Fibroblast of the aortic adventitia (primary cell): ENCODE results near the gene USP20. TPM values are rescaled to one million over a fixed set of nuclear protein-coding genes. Genes with fewer than 3 reads are reported as not detected.

ENCODE experiments used
- DNase-seq: peaks from one replicate; pipeline ENCODE4 v3.0.0-alpha.2; 2010; ENCODE audit warnings: low read depth
- H3K4me3 ChIP-seq: 2 replicates; pipeline ENCODE4 v1.5.1; 2011; ENCODE audit warnings: low read depth, mild to moderate bottlenecking, control low read depth, low read length, moderate library complexity
- CTCF ChIP-seq: IDR thresholded peaks from 2 replicates; pipeline ENCODE4 v1.5.1; 2011; ENCODE audit warnings: mild to moderate bottlenecking, low read length, control low read depth, inconsistent platforms; ENCODE audit not compliant: insufficient read depth
- total RNA-seq: library from RNA; depleted of rRNA; stranded (reverse); fragments of >200 nt; gene quantifications from 2 replicates; pipeline ENCODE4 v1.2.3, GENCODE V29; 2012; ENCODE audit warnings: low replicate concordance

USP20 gene
- total RNA-seq, 1 donor: 7.5 TPM

- no peak for TF ChIP-seq CTCF
- H3K4me3 ChIP-seq: no peak overlapping the region
- DNase-seq: peak; percentile 74
These were observed 15.7 kb downstream of the USP20 start for GRCh38 chr9:129850821-129851550.

- TF ChIP-seq CTCF: no peak
- DNase-seq: no peak
- no peak overlapping the region for H3K4me3 ChIP-seq
These were observed 16.6 kb downstream of the USP20 start for GRCh38 chr9:129851821-129852220.

GRCh38 chr9:129852579-129852978, 17.3 kb downstream of the USP20 start:
- TF ChIP-seq CTCF: no peak
- no peak for DNase-seq
- no peak overlapping the region for H3K4me3 ChIP-seq

- no peak overlapping the region for H3K4me3 ChIP-seq
- DNase-seq: no peak
- TF ChIP-seq CTCF: no peak
These were observed 18.4 kb downstream of the USP20 start for GRCh38 chr9:129853614-129854013.

- no peak for TF ChIP-seq CTCF
- DNase-seq: no peak
- no peak overlapping the region for H3K4me3 ChIP-seq
These were observed 19.4 kb downstream of the USP20 start for GRCh38 chr9:129854588-129855110.

- no peak for TF ChIP-seq CTCF
These were observed 21.9 kb downstream of the USP20 start for GRCh38 chr9:129857207-129857606.

More at GRCh38 chr9:129857207-129857606, 21.9 kb downstream of the USP20 start:
- DNase-seq: no peak
- no peak overlapping the region for H3K4me3 ChIP-seq
